HepG2 (cell line): ENCODE measurements around the gene AFAP1. TPM values are rescaled to one million over a fixed set of nuclear protein-coding genes. Genes with fewer than 3 reads are reported as not detected.

ENCODE experiments used
- ATAC-seq: fragments of 200-7000 bp; cut with Tn5 transposase; 3 replicates; pipeline ENCODE4 v1.9.1; 2020; ENCODE audit warnings: mild to moderate bottlenecking, moderate library complexity
- BruUV-seq: library from RNA; stranded (reverse); fragments of 400-500 nt; replicated peaks from 2 replicates; lab custom pipeline; 2021; lab: Mats Ljungman, UMichigan
- CTCF ChIA-PET: fragments of 300-600 bp; formaldehyde crosslinking; extraction: SDS; loops from one replicate; lab custom pipeline; 2021; ENCODE audit warnings: low total read pairs, inconsistent platforms, low intra/inter-chr PET ratio; lab: Yijun Ruan, JAX
- POLR2A ChIA-PET: fragments of 350-600 bp; sonication (Branson Sonifier 250); formaldehyde crosslinking; loops from one replicate; lab custom pipeline; 2020; ENCODE audit warnings: antibody characterized with exemption, inconsistent platforms; lab: Yijun Ruan, JAX
- DNase-seq: peaks from one replicate; pipeline ENCODE4 v3.0.0-alpha.2; 2015; ENCODE audit warnings: low spot score
- FAIRE-seq: peaks from 3 replicates; lab custom pipeline; 2011; peaks lifted over from hg19 to GRCh38; lab: Jason Lieb, UNC
- H2AFZ ChIP-seq: one replicate; pipeline ENCODE4 v1.6.1; 2011; ENCODE audit warnings: low read length, inconsistent platforms
- H3K27ac ChIP-seq: fragments of 300-600 bp; 3 replicates; pipeline ENCODE4 v1.8.0; 2011; ENCODE audit warnings: mixed run types, mild to moderate bottlenecking, mixed read lengths, low read length, inconsistent platforms; ENCODE audit not compliant: insufficient read depth; ENCODE audit errors: extremely low read length
- H3K27me3 ChIP-seq, 2 experiments: fragments of 200-600 bp in 1 of 2; 2 replicates in 1 of 2; 3 replicates in 1 of 2; pipeline versions ENCODE4 v1.6.0 to v1.8.0; 2011; ENCODE audit warnings: low read length in 2 of 2, mild to moderate bottlenecking in 2 of 2, moderate library complexity in 2 of 2, inconsistent platforms in 1 of 2; ENCODE audit not compliant: insufficient read depth in 2 of 2, control insufficient read depth in 1 of 2
- H3K36me3 ChIP-seq, 2 experiments: fragments of 200-600 bp in 1 of 2; replicated peaks in 1 of 2; 2 replicates in 1 of 2; 3 replicates in 1 of 2; pipeline versions ENCODE4 v1.5.1 to v1.8.0; 2011; ENCODE audit warnings: low read length in 2 of 2, inconsistent platforms in 1 of 2; ENCODE audit not compliant: insufficient read depth in 2 of 2, control insufficient read depth in 1 of 2
- H3K4me1 ChIP-seq: 2 replicates; pipeline ENCODE4 v1.5.1; 2012; ENCODE audit warnings: low read length, inconsistent platforms; ENCODE audit not compliant: insufficient read depth
- H3K4me2 ChIP-seq: 2 replicates; pipeline ENCODE4 v1.6.0; 2011; ENCODE audit warnings: low read depth, low read length, inconsistent platforms
- H3K4me3 ChIP-seq, 3 experiments: fragments of 200-600 bp in 1 of 3; sonication (generic), shearing (Covaris generic) in 1 of 3; replicated peaks in 1 of 3; 2 replicates each; pipeline ENCODE4 v1.5.1; 2011 to 2016; ENCODE audit warnings: low read length in 3 of 3, inconsistent platforms in 2 of 3, low read depth in 2 of 3, mild to moderate bottlenecking in 2 of 3, control low read depth in 1 of 3, mixed read lengths in 1 of 3; ENCODE audit not compliant: insufficient read depth in 1 of 3
- H3K79me2 ChIP-seq: one replicate; pipeline ENCODE4 v1.6.1; 2011; ENCODE audit warnings: low read length, inconsistent platforms; ENCODE audit not compliant: insufficient read depth
- H3K9ac ChIP-seq: 2 replicates; pipeline ENCODE4 v1.6.0; 2011; ENCODE audit warnings: mild to moderate bottlenecking, low read depth, low read length, inconsistent platforms; ENCODE audit not compliant: insufficient read depth
- H3K9me3 ChIP-seq: 2 replicates; pipeline ENCODE4 v1.5.1; 2012; ENCODE audit warnings: mild to moderate bottlenecking, low read length
- H4K20me1 ChIP-seq: 2 replicates; pipeline ENCODE4 v1.6.0; 2011; ENCODE audit warnings: inconsistent platforms, mild to moderate bottlenecking, low read length, moderate library complexity; ENCODE audit not compliant: insufficient read depth
- HNF4A ChIP-seq: sonication (generic); formaldehyde crosslinking; IDR thresholded peaks from 2 replicates; pipeline ENCODE4 v1.4.0; 2020; ENCODE audit warnings: missing genetic modification reagents
- MLLT10 ChIP-seq: sonication (generic); formaldehyde crosslinking; IDR thresholded peaks from 2 replicates; pipeline ENCODE4 v1.4.0; 2020; ENCODE audit warnings: missing genetic modification reagents
- SMARCE1 ChIP-seq: fragments of 450-650 bp; IDR thresholded peaks from 2 replicates; pipeline ENCODE4 v1.6.1; 2017; ENCODE audit warnings: borderline replicate concordance
- SOX6 ChIP-seq, 2 experiments: fragments of 450-650 bp in 1 of 2; sonication (generic) in 1 of 2; formaldehyde crosslinking in 1 of 2; IDR thresholded peaks; 2 replicates each; pipeline versions ENCODE4 v1.4.0 to v1.6.1; 2017 to 2020; ENCODE audit warnings: antibody characterized with exemption in 1 of 2, mild to moderate bottlenecking in 1 of 2, missing genetic modification reagents in 1 of 2
- TOE1 ChIP-seq: sonication (generic); formaldehyde crosslinking; IDR thresholded peaks from 2 replicates; pipeline ENCODE4 v1.4.0; 2020; ENCODE audit warnings: mild to moderate bottlenecking, missing genetic modification reagents
- ZNF10 ChIP-seq: sonication (generic); formaldehyde crosslinking; IDR thresholded peaks from 2 replicates; pipeline ENCODE4 v1.4.0; 2020; ENCODE audit warnings: mild to moderate bottlenecking, low read depth, missing genetic modification reagents, borderline replicate concordance
- ZNF3 ChIP-seq: IDR thresholded peaks from 2 replicates; pipeline ENCODE4 v1.7.0; 2017; ENCODE audit warnings: inconsistent platforms
- ZNF577 ChIP-seq: sonication (generic); formaldehyde crosslinking; IDR thresholded peaks from 2 replicates; pipeline ENCODE4 v1.4.0; 2020; ENCODE audit warnings: mild to moderate bottlenecking, low read depth, missing genetic modification reagents, borderline replicate concordance
- ZNF605 ChIP-seq: sonication (generic); formaldehyde crosslinking; IDR thresholded peaks from 2 replicates; pipeline ENCODE4 v1.8.0; 2022; ENCODE audit warnings: mild to moderate bottlenecking, missing genetic modification reagents
- ZNF704 ChIP-seq: sonication (generic); formaldehyde crosslinking; IDR thresholded peaks from 2 replicates; pipeline ENCODE4 v1.8.1; 2023; ENCODE audit warnings: mild to moderate bottlenecking, inconsistent platforms, moderate library complexity, missing genetic modification reagents, borderline replicate concordance
- ZNF713 ChIP-seq: sonication (generic); formaldehyde crosslinking; IDR thresholded peaks from 2 replicates; pipeline ENCODE4 v1.4.0; 2020; ENCODE audit warnings: mild to moderate bottlenecking, missing genetic modification reagents
- ZSCAN20 ChIP-seq: sonication (generic); formaldehyde crosslinking; IDR thresholded peaks from 2 replicates; pipeline ENCODE4 v1.4.0; 2020; ENCODE audit warnings: missing genetic modification reagents, mild to moderate bottlenecking, borderline replicate concordance
- WGBS: methylation state at CpG from one replicate; pipeline ENCODE4 v1.1.6; 2017; ENCODE audit warnings: low lambda C conversion rate; 5-methylcytosine and 5-hydroxymethylcytosine counted together
- in situ Hi-C: cut with HindIII; loops from 2 replicates; pipeline ENCODE4 v1.10.0; 2017; ENCODE audit warnings: low pct_unique_long_range_greater_than_20kb; ENCODE audit not compliant: extremely low pct_ligation_motif_present
- intact Hi-C: fragments of 100-400 bp; cut with micrococcal nuclease; formaldehyde crosslinking; loops from one replicate; pipeline ENCODE4 v1.10.0; 2022; ENCODE audit not compliant: unreplicated experiment
- polyA plus RNA-seq, 8 experiments: library from polyadenylated mRNA; depleted of rRNA in 3 of 8; stranded (reverse) in 7 of 8; unstranded in 1 of 8; fragments of >200 nt; fragmentation: Illumina TruSeq in 4 of 8; extraction: Trizol in 4 of 8; gene quantifications; 2 replicates each; pipeline versions ENCODE4 v1.2.1 to v1.2.3, GENCODE V29; 2011 to 2016; ENCODE audit warnings: low read depth in 4 of 8, missing spikeins in 1 of 8, mixed read lengths in 1 of 8; ENCODE audit not compliant: insufficient read depth in 1 of 8
- total RNA-seq, 5 experiments: library from RNA; depleted of rRNA; stranded (reverse); fragments of >200 nt; fragmentation: Illumina TruSeq; extraction: Trizol; gene quantifications; 2 replicates each; pipeline ENCODE4 v1.2.3, GENCODE V29; 2016; ENCODE audit warnings: low read depth in 1 of 5
- TF ChIP-seq, protein P1 (sequence below), 2 experiments: sonication (generic) in 1 of 2; formaldehyde crosslinking in 1 of 2; IDR thresholded peaks; 2 replicates each; pipeline versions ENCODE4 v1.4.0 to v1.6.1; 2016 to 2020; ENCODE audit warnings: borderline replicate concordance in 1 of 2, low read depth in 1 of 2, mild to moderate bottlenecking in 1 of 2, missing genetic modification reagents in 1 of 2
- TF ChIP-seq, protein P2 (sequence below): sonication (generic); formaldehyde crosslinking; IDR thresholded peaks from 2 replicates; pipeline ENCODE4 v1.5.0; 2020; ENCODE audit warnings: missing genetic modification reagents, mild to moderate bottlenecking, borderline replicate concordance

The AFAP1 gene
- total and polyA plus RNA-seq, 2 of the 13 experiments (the other 11 are each of a cell fraction or from before 2014, with no cell fraction given): 2.5 TPM

- H3K4me2 ChIP-seq: no peak overlapping the region
- no peaks in the 10 kb centered on the region for H3K79me2 ChIP-seq
- H3K9me3 ChIP-seq: no peaks in the 10 kb centered on the region
- no peak for ATAC-seq
- H3K9ac ChIP-seq: no peak overlapping the region
- no peaks in the 10 kb centered on the region for H4K20me1 ChIP-seq
- DNase-seq: no peak
- intact Hi-C loops (loop anchor here (10.0 kb wide), 1 partner anchor 113 kb away; no protein-coding TSS in a partner anchor), in situ Hi-C loops (no loop called here)
- no TSS peak for BruUV-seq
- 97% methylated on average over 16 of the region's 16 CpGs for WGBS
- no peak for FAIRE-seq
- H2AFZ ChIP-seq: no peak overlapping the region
- peaks cover 1 to 6% of the 10 kb centered on the region in 2 experiments; a peak in 2 of 5 replicates for H3K36me3 ChIP-seq
- H3K27me3 ChIP-seq: no peaks in the 10 kb centered on the region
- H3K4me3 ChIP-seq: no peak overlapping the region
- peaks cover 8% of the 10 kb centered on the region for H3K4me1 ChIP-seq
- POLR2A ChIA-PET: no interaction called here
- CTCF ChIA-PET: no interaction called here
- TF ChIP-seq, protein P1, sequence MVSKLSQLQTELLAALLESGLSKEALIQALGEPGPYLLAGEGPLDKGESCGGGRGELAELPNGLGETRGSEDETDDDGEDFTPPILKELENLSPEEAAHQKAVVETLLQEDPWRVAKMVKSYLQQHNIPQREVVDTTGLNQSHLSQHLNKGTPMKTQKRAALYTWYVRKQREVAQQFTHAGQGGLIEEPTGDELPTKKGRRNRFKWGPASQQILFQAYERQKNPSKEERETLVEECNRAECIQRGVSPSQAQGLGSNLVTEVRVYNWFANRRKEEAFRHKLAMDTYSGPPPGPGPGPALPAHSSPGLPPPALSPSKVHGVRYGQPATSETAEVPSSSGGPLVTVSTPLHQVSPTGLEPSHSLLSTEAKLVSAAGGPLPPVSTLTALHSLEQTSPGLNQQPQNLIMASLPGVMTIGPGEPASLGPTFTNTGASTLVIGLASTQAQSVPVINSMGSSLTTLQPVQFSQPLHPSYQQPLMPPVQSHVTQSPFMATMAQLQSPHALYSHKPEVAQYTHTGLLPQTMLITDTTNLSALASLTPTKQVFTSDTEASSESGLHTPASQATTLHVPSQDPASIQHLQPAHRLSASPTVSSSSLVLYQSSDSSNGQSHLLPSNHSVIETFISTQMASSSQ (IDR thresholded peaks at IDR 0.05; ENCODE audit: low read depth): no peak
- TF ChIP-seq, protein P1 (CRISPR knock-in tag; IDR thresholded peaks at IDR 0.05; ENCODE audit: borderline replicate concordance): no peak
- no peak for TF ChIP-seq MLLT10
- no peak for TF ChIP-seq ZNF3 (CRISPR knock-in tag)
- TF ChIP-seq ZNF713 (CRISPR knock-in tag): no peak
- no peak for TF ChIP-seq SMARCE1
- no peak for TF ChIP-seq ZNF577 (CRISPR knock-in tag)
- no peak for TF ChIP-seq ZNF704 (CRISPR knock-in tag)
- no peak for TF ChIP-seq TOE1
- TF ChIP-seq ZSCAN20 (CRISPR knock-in tag): no peak
- TF ChIP-seq, protein P2, sequence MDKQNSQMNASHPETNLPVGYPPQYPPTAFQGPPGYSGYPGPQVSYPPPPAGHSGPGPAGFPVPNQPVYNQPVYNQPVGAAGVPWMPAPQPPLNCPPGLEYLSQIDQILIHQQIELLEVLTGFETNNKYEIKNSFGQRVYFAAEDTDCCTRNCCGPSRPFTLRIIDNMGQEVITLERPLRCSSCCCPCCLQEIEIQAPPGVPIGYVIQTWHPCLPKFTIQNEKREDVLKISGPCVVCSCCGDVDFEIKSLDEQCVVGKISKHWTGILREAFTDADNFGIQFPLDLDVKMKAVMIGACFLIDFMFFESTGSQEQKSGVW (CRISPR knock-in tag): no peak
- TF ChIP-seq ZNF10: no peak
- no peak for TF ChIP-seq SOX6 (IDR thresholded peaks at IDR 0.05)
- TF ChIP-seq SOX6 (CRISPR knock-in tag; IDR thresholded peaks at IDR 0.05): no peak
- TF ChIP-seq HNF4A (CRISPR knock-in tag): no peak
- TF ChIP-seq ZNF605: no peak
- H3K27ac ChIP-seq: no peak overlapping the region
Observed at GRCh38 chr4:7871356-7871755, 68.3 kb downstream of the AFAP1 start.
